ENCODE results near the gene CD46.
"Not testable (repeated sequence)": the region's sequence is repeated elsewhere in the genome, so short reads cannot be mapped to it uniquely, and the experiment has no call there.

DNA sequence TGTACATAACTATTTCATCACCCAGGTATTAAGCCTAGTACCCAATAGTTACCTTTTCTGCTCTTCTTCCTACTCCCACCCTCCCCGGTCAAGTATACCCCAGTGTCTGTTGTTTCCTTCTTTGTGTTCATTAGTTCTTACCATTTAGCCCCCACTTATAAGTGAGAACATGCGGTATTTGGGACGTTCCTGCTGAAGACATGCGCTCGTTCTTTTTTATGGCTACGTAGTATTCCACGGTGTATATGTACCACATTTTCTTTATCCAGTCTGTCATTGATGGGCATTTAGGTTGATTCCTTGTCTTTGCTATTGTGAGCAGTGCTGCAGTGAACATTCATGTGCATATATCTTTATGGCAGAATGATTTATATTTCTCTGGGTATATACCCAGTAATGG is 25.6 kb downstream of the CD46 start:
- TF ChIP-seq, protein P1, sequence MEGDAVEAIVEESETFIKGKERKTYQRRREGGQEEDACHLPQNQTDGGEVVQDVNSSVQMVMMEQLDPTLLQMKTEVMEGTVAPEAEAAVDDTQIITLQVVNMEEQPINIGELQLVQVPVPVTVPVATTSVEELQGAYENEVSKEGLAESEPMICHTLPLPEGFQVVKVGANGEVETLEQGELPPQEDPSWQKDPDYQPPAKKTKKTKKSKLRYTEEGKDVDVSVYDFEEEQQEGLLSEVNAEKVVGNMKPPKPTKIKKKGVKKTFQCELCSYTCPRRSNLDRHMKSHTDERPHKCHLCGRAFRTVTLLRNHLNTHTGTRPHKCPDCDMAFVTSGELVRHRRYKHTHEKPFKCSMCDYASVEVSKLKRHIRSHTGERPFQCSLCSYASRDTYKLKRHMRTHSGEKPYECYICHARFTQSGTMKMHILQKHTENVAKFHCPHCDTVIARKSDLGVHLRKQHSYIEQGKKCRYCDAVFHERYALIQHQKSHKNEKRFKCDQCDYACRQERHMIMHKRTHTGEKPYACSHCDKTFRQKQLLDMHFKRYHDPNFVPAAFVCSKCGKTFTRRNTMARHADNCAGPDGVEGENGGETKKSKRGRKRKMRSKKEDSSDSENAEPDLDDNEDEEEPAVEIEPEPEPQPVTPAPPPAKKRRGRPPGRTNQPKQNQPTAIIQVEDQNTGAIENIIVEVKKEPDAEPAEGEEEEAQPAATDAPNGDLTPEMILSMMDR (conservative IDR thresholded peaks at IDR 0.05; ENCODE audit: low read depth, low read length) = not testable (repeated sequence)
- not testable (repeated sequence) for TF ChIP-seq EZH2 (IDR thresholded peaks at IDR 0.05; ENCODE audit: borderline replicate concordance, low read depth, low read length, poor library complexity, severe bottlenecking)
